ENCODE data around the gene RRP12.
A peak's percentile ranks its signal among the peaks of the same experiment; 100 is the strongest.

The RRP12 gene

DNA sequence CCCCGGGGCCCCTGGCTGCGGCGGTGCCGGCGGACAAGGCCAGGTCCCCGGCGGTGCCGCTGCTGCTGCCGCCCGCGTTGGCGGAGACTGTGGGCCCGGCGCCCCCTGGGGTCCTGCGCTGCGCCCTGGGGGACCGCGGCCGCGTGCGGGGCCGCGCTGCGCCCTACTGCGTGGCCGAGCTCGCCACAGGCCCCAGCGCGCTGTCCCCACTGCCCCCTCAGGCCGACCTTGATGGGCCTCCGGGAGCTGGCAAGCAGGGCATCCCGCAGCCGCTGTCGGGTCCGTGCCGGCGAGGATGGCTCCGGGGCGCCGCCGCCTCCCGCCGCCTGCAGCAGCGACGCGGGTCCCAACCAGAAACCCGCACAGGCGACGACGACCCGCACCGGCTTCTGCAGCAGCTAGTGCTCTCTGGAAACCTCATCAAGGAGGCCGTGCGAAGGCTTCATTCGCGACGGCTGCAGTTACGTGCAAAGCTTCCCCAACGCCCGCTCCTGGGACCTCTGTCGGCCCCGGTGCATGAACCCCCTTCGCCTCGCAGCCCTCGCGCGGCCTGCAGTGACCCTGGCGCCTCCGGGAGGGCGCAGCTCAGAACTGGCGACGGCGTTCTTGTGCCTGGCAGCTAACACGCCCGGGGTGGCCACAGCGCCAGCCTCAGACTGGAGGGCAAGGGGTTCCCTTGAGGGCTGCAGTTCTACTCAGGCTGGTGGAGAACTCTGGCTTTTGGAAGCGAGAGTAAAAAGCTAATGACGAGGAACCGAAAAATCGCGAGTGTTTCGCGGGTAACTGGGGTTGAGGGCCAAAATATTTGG, 81.3 kb downstream of the RRP12 start:
- peak; percentile 34 to 37 for DNase-seq (ENCODE audit: low read depth in 2 of 2, low spot score in 1 of 2)

DNA sequence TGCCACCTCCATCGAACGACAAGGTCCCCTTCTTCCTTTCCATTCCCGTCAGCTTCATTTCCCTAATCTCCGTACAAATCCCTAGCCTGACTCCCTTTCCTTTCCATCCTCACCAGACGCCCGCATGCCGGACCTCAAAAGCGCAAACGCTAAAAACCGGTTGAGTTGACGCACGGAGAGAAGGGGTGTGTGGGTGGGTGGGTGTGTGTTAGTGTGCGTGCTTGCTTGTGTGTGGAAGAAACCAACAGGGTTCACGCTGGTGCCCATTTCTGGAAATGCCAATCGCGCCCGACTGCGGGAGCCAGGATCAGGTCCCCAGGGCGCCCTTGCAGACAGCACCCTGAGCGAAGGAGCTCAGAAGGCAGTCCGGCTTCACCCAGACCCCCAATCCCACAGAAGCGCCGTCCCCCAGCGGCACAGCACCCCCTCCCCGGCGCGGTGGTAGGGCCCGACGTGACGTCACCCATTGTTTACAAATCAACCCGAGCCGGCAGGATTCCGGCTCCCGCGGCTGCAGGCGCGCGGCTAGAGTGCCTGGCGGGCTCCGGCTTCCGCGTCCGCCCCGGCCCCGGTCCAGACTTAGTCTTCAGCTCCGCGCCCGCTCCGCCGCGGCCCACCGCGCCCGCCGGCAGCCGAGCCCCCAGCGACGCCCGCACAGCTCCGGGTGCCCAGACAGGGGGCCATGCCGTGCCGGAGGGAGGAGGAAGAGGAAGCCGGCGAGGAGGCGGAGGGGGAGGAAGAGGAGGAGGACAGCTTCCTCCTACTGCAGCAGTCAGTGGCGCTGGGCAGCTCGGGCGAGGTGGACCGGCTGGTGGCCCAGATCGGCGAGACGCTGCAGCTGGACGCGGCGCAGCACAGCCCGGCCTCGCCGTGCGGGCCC, 82.1 kb downstream of the RRP12 start, which contains the start of gene FRAT1:
Gene FRAT1, plus strand, starts transcription at position 500 of the 880 bp plus-strand sequence. Its CDS starts 183 bp downstream, at position 683.
- DNase-seq (ENCODE audit: low read depth in 2 of 2, low spot score in 1 of 2), result peak; percentile 80 to 83

DNA sequence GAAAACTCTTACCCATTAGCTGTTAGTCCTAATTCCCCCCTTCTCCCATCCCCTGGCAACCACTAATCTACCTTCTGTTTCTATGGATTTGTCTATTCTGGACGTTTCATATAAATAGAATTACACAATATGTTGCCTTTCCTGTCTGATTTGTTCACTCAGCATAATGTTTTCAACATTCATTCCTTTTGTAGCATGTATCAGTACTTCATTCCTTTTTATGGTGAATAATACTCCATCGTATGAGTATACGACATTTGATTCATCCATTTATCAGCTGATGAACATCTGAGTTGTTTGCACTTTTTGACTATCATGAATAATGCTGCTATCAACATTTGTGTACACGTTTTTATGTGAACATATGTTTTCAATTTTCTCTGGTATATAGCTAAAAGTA, 86.5 kb downstream of the RRP12 start:
- DNase-seq (ENCODE audit: low read depth in 2 of 2, low spot score in 1 of 2), result no peak

DNA sequence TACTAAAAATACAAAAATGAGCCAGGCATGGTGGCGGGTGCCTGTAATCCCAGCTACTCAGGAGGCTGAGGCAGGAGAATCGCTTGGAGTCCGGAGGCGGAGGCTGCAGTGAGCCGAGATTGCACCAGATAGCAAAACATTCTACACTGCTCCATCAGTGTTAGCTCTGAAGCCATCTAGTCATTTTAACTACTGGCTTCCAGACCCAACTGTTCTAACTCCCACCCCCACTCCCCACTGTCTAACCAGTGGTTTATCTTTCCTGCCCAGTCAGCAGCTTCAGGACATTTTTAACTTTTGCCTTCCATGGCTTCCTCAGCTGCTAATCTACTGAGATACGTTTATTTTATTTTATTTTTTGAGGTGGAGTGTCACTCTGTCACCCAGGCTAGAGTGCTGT, 88.2 kb downstream of the RRP12 start:
- no peak for DNase-seq (ENCODE audit: low read depth in 2 of 2, low spot score in 1 of 2)

DNA sequence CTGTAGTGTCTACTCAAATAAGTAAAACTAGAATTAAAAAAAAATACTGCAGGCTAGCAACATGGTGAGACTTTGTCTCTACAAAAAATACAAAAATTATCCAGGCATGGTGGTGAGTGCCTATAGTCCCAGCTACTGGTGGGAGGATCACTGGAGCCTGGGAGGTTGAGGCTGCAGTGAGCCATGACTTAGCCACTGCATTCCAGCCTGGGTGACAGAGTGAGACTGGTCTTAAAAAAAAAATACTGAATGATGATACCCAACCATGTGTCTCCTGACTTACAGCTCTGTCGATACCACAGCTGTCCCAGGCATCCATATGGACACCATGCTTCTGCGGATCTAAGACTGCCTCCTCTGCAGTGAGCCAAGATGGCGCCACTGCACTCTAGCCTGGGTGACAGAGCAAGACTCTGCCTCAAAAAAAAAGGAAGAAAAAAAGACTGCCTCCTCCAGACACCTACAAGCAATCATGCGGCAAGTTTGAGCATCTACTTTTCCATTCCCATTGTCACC, 90.0 kb downstream of the RRP12 start:
- no peak for DNase-seq (ENCODE audit: low read depth in 2 of 2, low spot score in 1 of 2)

DNA sequence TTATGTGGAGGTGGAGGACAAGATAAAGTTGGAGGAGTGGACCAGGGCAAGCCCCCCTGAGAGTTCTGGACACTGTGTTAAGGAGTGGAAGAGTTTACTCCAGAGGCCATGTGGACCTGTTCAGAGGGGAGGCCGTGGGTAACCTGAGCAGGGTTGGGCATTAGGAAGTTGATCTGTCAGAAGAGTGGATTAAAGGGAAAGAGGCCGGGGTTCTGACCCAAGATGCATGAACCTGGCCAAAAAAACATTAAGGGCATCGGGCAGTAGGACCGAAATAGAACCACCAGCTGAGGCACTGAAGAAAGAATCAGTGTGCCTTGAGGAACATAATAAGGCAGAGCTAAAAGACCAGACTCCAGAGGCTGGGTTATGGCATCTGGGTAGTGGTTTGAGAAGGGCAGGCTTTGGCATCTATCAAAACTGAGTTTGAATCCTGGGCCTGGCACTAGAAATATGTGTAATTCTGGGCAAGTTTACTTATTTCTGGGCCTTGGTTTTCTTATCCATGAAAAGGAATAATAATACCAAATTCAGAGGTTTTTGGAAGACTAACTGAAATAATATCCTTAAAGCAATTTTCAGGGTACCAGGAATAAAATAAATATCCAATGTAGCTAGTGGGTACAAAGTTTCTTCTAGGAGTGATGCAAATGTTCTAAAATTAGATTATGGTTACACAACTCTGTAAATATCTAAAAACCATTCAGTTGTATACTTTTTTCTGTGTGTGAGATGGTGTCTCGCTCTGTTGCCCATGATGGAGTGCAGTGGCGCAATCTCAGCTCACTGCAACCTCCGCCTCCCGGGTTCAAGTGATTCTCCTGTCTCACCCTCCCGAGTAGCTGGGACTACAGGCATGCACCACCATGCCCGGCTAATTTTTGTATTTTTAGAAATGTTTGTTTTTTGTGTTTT, 93.0 kb downstream of the RRP12 start:
- no peak for DNase-seq (ENCODE audit: low read depth in 2 of 2, low spot score in 1 of 2)

DNA sequence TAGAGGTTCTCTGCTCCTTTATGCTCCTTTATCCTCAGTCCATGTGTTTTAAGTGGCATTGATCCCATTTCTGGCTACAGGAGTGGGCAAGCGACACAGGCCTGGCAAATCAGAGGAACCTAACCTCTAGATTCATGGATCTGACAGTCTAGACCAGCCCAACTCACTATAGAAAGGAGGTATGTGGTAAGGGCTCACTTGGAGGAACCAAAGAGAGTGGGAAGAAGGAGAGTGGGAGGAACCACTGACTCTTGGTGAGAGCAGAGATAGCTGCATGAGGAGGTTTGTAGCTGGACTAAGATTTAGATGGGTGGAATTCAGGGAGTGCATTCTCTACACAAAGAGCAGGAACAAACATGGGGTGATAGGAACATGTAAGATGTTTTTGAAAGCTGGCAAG, 93.7 kb downstream of the RRP12 start:
- no peak for DNase-seq (ENCODE audit: low read depth in 2 of 2, low spot score in 1 of 2)

Measured in stimulated activated CD8-positive, alpha-beta memory T cell treated with anti-CD3 and anti-CD28 coated beads, Interleukin-4, amount 100 ng/mL, for 1 hour (primary cell).